Fibroblast of lung (primary cell): ENCODE measurements around the gene LRP1.

Experiments
- CTCF ChIP-seq, 2 donors: IDR thresholded peaks in 1 of 2; conservative IDR thresholded peaks in 1 of 2; 1 replicate in 1 of 2; 2 replicates in 1 of 2; pipeline ENCODE4 v1.5.1; 2011 to 2012; ENCODE audit warnings: low read length in 2 of 2, control low read depth in 1 of 2, inconsistent platforms in 1 of 2, low read depth in 1 of 2, mild to moderate bottlenecking in 1 of 2
- EZH2 ChIP-seq: IDR thresholded peaks from 2 replicates; pipeline ENCODE4 v1.5.1; 2012; ENCODE audit warnings: low read length, control low read depth, mild to moderate bottlenecking; ENCODE audit errors: missing control alignments

- TF ChIP-seq CTCF (conservative IDR thresholded peaks at IDR 0.05 in 1 of 2, IDR thresholded peaks at IDR 0.05 in 1 of 2; ENCODE audit: low read depth in 1 of 2, low read length in 2 of 2) (no peak), EZH2 (no peak)
These were observed 116.0 kb downstream of the LRP1 start for GRCh38 chr12:57244312-57244696.
